ENCODE data around the gene CTNNBL1. TPM values are rescaled to one million over a fixed set of nuclear protein-coding genes. Genes with fewer than 3 reads are reported as not detected.

The CTNNBL1 gene
- total RNA-seq, 1 donor from 2014 or later: 32.4 TPM

DNA sequence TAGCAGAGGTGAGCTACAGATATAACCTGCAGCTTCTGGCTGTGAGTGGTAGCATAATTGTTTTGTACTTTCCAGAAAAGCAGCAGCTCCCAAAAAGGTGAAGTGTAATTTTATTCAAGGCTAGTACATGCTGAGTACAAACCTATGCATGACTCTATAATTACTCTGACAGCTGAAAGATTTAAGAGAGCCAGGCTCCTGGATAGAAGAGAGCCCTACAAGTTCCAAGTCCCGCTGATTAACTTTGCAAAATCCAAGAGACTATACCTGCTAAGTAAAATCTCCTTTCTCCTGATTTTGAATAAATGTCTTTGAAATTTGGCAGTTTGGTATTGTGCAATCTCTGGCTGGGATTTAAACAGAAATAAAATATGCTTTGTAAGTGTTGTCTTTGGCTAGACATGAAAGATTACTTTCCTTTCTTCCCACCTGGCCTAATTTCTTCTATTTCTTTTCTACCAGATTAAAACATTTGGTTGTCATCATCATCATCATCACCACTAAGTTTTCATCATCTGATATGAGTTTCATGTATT, 79.5 kb downstream of the CTNNBL1 start:
- no peak for DNase-seq (ENCODE audit: extremely low read depth, low read depth, low spot score)

DNA sequence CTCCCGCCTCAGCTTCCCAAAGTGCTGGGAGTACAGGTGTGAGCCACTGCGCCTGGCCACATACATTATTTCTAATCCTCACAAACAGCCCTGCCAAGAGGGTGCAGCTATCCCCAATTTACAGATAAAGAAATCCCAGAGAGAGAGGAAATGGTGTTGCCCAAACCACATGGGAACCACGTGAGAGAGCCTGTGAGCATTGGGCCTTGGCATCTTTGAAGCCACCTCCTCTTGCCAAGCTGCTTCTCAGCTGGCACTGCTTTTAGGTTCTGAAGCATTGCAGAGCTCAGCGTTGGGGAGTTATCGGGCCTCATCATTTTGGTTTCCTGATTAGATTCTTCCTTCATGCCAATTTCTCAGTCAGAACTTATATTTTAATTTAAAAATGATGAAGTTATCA, 80.3 kb downstream of the CTNNBL1 start:
- no peak for DNase-seq (ENCODE audit: extremely low read depth, low read depth, low spot score)

DNA sequence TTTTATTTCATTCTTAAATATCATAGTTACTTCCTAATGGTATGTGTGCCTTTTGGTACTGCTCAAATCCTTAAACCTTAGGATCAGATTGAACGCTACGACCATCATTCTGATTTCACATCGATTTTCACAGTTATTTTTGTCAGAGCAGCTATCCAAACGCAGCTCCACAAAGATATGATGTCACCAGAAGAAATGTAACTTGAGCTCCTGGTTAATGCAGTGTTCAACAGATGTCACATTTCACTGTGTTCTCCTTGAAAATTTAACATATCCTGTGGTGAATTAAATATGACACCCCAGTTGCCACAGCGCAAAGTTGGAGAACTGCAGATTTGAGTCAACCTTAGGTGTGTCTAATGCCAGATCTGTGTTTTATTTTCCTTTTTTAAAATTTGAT, 81.4 kb downstream of the CTNNBL1 start:
- DNase-seq (ENCODE audit: extremely low read depth, low read depth, low spot score): no peak

DNA sequence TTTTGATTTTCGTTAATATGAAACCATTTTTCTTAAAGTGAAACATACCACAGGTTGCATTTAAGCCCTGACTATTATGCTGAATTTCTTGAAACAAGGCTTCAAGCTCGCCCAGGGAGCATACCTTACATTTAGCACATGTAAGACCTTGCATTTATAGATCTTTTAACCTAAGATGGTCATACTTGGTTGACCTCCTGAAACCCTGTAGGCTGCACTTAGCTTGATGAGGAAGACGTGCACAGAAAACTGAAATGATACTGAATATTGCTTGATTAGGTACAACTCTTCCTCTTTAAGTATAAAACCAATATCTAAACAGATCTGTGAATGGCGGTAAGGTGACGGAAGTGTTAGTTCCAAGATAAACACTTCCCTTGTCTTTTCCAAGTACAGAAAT, 82.2 kb downstream of the CTNNBL1 start:
- DNase-seq (ENCODE audit: extremely low read depth, low read depth, low spot score): no peak

DNA sequence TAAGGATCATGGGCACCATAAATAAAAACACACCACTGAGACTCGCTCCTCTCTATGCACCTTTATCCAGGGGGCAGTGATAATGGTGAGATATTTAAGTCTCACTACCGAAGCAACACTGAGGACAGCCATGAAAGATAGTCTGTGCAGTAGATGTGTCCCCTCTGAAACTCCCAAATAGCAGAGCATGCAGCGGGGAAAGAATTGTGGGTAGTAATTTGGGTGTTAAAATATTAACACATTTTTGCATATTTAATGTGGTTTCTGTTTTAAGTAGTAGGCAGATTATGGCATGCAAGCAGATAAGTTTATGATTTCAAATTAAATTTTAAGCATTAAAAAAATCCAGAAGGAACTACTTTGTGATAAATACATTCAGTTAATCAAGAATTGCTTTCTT, 82.7 kb downstream of the CTNNBL1 start:
- no peak for DNase-seq (ENCODE audit: extremely low read depth, low read depth, low spot score)

DNA sequence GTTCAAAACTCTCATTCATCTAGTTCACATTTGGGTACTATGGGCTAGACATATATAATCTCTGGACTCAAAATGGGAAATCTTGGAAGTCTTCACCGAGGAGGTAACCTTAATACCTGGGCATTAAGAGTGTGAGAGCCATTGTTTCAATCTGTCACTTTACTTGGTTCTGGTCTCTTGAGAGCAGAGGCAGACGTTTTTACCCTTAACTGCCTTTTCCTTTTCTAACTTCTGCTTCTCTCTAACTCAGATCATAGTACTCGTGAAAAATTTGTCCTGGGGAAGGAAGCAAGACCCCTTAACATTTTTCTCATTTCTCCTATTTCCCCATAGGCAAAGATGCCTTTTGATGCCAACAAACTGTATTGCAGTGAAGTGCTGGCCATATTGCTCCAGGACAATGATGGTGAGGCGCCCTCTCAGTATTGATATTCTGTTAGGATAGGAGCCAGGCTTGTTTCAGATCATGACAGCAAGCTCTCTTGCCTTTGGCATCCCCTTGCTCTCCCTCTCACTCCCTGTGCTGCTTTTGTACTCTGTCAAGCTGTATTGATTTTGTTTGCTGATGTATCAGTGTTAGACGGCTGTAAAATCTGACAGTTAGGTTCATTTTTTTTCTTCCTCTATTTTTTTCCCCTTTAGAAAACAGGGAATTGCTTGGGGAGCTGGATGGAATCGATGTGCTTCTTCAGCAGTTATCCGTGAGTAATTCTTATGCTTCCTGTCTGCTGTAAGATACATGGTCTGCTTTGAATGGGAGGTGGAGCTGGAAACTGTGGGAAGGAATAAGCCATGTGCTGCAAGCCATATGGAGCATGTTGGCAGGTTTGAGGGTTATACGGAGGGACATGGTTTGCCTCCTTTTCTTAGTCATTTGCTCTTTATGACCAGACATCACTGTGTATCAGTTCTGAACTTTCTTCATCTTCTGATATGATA, 83.5 kb downstream of the CTNNBL1 start:
- no peak for DNase-seq (ENCODE audit: extremely low read depth, low read depth, low spot score)

DNA sequence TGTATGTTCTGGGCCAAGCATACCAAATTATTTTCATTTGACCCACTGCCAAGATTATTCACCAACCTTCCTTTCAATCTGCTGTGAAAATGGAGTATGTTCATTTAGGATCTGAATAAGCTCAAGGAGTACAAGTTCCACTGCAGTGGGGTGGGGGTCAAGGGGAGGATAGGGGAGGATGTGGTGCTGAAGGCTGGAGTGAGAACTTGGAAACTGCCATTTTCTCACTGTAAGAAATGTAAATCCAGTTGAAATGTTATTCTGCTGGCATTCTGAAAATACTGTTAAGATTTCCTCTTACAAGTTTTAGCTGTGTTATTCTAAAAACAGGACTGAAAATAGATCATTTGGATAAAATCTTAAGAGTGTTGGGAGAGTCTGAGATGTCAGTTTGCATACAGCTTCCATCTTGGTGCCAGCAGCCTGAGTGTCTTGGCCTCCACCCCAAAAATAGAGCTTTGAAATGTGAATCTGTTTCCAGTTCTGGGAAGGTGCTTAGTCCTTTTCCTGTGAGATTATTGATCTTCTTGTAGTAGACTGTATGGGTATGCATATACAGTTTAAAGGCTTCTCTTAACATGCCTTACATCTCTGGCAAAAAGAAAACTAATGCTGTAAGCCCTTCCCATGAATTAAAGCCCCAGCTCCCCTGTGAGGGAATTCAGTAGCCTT, 84.3 kb downstream of the CTNNBL1 start:
- DNase-seq (ENCODE audit: extremely low read depth, low read depth, low spot score): no peak

DNA sequence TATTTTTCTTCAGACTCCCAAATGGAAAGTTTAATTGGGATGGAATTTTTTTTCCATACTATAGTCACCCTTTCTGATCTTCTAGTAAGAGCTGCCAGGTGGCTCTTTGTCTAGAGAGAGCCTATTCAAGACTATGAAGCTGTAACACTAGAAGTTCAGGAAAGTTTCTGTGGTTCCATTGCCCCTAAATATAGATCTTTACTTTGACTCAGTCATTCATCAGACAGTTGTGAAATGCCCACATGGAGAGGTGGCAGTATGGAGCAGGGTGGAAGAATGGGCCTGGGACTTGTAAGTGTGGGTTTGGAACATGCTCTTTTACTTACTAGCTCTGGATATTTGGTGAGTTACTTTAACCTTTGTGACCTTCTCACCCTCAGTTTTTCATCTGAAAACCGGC, 87.8 kb downstream of the CTNNBL1 start:
- no peak for DNase-seq (ENCODE audit: extremely low read depth, low read depth, low spot score)

DNA sequence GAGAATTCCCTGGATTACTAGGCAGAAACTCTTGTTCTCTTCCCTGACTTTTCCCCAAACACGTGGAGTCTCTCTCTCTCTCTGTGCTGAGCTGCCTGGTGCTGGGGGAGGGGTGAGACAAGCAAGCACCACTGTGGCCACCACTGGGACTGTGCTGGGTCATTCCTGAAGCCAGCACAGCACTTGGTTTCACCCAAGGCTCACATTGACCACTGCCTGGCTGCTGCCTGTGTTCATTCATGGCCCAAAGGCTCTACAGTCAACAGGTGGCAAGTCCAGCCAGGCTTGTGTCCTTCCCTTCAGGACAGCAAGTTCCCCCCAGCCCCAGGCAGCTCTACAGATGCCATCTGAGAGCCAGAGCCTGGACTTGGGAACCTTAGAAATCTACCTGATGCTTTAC, 92.2 kb downstream of the CTNNBL1 start:
- no peak for DNase-seq (ENCODE audit: extremely low read depth, low read depth, low spot score)

DNA sequence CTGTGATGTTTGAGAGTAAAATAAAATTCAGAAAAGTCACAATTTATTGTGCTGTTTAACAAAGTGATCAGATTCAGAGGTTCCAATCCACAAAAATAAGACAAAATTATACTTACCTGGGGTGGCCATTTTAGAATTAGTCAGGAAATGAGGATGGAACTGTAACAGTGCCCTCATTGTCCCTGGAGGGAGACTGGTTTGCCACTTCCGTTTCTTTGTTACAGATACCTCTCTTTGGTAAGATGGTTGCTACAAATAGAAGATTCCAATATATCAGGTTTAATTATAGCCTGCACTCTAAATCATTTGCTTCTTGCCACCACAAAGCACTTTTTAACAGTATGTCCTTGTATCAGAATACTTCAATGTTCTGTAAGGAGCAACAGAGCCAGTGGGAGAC, 95.6 kb downstream of the CTNNBL1 start:
- no peak for DNase-seq (ENCODE audit: extremely low read depth, low read depth, low spot score)

DNA sequence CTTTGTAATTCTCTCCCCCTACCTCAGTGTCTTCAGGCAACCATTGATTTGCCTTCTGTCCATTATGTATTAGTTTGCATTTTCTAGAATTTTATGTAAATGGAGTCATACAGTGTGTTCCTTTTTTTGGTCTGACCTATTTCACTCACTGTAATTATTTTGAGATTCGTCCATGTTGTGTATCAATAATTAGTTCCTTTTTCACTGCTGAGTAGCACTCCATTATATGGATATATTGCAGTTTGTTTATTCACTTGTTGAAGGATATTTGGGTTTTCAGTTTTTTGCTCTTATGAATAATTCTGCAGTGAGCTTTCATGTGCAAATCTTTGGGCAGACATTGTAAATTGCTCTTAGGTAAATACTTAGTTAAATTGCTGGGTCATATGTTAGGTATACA, 97.1 kb downstream of the CTNNBL1 start:
- no peak for DNase-seq (ENCODE audit: extremely low read depth, low read depth, low spot score)

DNA sequence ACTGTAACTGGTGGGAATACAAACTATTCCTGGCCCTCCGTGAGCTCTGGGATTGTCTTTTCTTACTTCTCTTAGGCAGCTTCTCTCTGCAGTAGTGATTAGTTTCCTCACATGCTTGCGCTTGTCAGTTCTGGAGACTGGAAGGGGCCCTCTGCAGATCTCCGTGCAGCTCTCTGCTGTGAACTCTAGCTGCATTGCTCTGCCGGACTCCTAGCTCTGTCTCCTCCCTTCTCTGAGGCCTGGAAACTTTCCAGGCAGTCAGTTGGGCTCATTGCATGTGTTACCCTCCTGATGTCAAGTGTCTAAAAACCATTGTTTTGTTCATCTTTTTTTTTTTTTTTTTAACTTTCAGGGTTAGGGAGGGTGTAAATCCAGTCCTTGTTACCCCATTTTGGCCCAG, 102.3 kb downstream of the CTNNBL1 start:
- no peak for DNase-seq (ENCODE audit: extremely low read depth, low read depth, low spot score)

DNA sequence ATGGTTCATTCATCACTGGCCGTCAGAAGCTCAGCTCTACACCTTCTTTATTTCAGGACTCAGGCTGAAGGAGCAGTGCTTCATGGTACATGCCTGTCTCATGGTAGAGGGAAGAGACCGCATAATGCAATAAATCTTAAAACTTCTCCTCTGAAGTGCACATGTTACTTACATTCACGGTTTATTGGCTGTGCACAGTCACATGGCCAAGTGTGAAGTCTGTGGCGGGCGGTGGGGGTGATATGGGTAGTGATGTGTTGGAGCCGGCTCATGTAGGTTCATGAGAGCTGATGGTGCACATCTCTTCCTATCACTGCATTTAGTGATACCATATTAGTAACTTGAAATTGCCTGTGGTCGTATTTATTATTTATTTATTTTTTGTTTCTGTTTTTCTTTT, 102.9 kb downstream of the CTNNBL1 start:
- no peak for DNase-seq (ENCODE audit: extremely low read depth, low read depth, low spot score)

DNA sequence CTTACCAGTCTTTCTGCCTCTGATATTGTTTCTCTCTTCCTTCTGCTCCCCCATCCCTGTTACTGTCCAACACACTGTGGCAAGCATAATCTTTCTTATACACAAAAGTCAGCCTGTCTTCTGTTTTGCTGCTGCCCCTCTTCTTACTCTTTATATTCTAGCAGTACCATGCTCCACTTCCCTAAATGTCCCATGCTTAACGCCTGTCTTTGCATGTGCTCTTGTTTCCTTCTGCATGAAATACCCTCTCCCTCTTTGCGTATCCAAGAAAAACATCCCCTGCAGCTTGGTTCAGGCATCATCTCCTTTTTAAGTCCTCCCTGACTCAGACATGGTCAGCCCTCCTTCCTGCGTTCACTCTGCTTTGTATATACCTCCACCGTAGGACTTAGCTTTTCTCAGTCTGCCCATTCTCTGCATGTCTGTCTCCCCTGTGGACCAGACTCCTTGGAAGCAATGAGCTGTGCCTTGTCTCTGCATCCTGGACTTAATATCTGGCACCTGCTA, 103.9 kb downstream of the CTNNBL1 start:
- DNase-seq (ENCODE audit: extremely low read depth, low read depth, low spot score): no peak

DNA sequence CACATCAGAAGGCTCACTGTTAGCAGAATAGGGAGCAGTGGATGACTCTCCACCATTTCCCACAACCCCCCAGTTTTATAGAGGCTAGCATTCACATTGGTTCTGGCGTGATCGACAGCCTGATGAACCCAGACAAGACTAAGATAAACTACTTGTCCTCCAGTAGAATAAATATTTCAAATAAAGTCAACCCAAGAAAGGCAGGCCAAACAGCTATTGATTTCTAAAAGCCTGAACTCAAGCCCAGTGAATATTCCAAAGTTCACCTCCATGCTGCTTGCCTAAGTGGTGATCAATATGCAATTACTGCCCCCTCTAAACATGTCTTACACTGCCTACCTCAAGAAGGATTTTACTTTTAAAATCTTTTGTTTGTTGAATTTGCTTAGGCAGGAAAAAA, 104.5 kb downstream of the CTNNBL1 start:
- DNase-seq (ENCODE audit: extremely low read depth, low read depth, low spot score): no peak

DNA sequence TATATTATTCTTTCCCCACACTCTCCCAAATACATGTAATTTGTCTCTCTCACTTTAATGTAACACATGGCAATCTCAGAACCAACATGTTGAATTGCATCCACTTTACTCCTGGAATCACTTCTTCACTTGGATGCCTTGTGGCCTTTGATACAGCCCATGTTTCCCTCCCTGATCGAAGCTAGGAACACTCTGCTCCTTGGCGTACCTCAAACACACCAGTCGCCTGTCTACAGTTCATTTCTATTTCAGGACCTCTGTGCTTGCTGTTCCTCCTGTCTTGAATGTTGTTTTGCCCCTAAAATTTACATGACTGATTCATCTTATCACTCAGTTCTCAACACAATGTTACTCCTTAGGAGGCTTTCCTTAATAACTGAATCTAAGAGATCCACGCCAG, 106.8 kb downstream of the CTNNBL1 start:
- no peak for DNase-seq (ENCODE audit: extremely low read depth, low read depth, low spot score)

DNA sequence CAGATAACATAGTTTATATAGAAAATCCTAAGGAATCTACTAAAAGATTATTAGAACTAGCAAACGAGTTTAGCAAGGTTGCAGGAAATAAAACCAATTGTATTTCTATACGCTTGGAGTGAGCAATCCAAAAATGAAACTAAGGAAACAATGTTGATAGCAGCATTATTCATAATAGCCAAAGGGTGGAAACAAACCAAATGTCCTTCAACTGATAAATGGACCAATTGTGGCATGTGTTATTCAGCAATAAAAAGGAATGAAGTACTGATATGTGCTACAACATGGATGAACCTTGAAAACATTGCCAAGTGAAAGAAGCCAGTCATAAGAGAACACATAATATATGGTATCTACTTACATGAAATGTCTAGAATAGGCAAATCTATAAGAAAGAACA, 108.1 kb downstream of the CTNNBL1 start:
- DNase-seq (ENCODE audit: extremely low read depth, low read depth, low spot score): no peak

DNA sequence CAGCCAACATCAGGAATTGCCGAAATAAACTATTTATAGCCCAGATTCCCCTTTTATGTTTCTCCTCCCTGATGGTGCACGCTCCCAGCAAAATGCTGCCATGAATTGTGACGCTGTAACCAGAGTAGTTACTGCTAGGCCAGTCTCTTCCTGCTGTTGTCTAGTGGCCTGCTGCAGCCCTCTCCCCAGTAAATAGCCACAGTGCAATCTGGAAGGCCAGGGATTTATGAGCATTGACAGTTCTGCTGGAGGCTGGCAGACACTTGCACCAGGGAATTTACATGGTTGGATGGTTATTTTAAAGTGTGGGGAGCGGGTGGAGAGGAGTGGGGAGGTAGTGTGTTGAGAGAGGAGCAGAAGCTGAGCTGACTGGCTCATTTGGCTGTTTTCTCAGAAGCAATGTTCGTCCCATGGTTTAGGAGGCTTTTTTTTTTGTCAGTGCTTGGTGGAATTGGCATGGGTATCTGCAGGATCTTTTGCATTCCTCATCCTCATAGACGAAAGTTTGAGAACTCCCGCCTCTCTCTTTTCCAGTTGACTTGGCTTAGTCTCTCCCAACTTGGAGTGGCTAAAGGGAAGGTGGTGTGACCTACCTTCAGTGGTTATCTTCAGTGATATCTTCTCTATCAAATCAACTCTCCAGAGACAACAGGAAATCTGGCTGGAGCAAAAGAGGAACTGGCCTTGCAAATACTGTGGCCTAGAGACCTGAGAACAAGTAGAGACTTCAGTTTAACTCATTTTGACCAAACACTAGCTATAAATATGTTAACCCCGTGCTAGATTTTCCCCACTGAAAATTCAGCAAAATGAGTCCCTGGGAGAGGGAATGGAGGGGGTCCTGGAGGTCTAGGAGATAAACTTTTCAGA, 109.8 kb downstream of the CTNNBL1 start:
- no peak for DNase-seq (ENCODE audit: extremely low read depth, low read depth, low spot score)

DNA sequence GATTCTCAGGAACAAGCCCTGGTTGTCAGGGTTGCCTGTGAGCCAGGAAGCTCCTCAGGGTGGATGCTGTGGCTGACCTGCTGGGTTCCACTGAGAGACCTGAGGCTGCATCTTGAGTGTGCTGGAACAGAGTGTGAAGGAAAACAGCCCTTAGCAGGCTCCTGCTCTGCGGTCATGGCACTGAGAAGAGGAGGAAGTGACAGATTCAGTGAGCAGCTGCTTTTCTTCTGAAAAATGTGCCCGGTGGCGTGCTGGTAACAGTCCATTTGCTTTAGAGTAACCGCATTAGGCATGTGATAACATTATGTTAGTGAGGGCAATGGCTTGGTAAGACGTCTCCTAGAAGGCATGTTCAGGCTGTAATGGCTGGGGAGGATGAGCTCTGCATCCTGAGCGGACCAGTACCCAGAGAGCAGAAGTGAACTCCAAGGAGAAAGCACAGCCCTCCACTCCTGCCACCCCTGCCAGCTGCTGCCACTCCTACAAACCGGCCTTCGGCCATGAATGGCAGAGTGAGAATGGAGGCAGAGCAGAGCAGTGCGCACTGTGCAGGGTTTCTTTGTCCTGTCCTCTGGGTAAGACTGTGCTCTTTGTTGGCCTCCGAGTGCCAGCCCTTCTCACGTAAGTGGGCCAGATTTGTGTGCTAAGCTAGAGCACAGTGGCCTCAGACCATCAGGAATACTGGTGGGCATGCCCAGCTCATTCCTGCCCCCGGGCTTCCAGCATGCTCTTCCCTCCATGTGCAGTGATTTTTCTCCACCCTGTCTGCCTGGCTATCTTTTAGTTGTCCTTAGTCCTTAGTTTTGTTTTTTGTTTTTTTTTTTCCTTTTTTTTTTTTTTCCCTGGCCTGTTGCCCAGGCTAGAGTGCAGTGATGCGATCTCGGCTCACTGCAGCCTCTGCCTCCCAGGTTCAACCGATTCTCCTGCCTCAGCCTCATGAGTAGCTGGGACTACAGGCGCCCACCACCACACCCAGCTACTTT, 111.0 kb downstream of the CTNNBL1 start:
- no peak for DNase-seq (ENCODE audit: extremely low read depth, low read depth, low spot score)

Data from glomerular endothelial cell (primary cell).